Epithelial cell of esophagus (primary cell): ENCODE results near the gene APOBEC3F.
"Not testable (repeated sequence)": the region's sequence is repeated elsewhere in the genome, so short reads cannot be mapped to it uniquely, and the experiment has no call there.

ENCODE experiments used
- DNase-seq: peaks from one replicate; pipeline ENCODE4 v3.0.0; 2010; ENCODE audit warnings: low read depth
- H3K4me3 ChIP-seq: 2 replicates; pipeline ENCODE4 v1.5.1; 2011; ENCODE audit warnings: mild to moderate bottlenecking, low read length, control low read depth
- TF ChIP-seq, protein P1 (sequence below): IDR thresholded peaks from 2 replicates; pipeline ENCODE4 v1.5.1; 2011; ENCODE audit warnings: low read depth, mild to moderate bottlenecking, low read length, control low read depth, inconsistent platforms; ENCODE audit not compliant: insufficient read depth; ENCODE audit errors: missing control alignments

Gene APOBEC3F

DNA sequence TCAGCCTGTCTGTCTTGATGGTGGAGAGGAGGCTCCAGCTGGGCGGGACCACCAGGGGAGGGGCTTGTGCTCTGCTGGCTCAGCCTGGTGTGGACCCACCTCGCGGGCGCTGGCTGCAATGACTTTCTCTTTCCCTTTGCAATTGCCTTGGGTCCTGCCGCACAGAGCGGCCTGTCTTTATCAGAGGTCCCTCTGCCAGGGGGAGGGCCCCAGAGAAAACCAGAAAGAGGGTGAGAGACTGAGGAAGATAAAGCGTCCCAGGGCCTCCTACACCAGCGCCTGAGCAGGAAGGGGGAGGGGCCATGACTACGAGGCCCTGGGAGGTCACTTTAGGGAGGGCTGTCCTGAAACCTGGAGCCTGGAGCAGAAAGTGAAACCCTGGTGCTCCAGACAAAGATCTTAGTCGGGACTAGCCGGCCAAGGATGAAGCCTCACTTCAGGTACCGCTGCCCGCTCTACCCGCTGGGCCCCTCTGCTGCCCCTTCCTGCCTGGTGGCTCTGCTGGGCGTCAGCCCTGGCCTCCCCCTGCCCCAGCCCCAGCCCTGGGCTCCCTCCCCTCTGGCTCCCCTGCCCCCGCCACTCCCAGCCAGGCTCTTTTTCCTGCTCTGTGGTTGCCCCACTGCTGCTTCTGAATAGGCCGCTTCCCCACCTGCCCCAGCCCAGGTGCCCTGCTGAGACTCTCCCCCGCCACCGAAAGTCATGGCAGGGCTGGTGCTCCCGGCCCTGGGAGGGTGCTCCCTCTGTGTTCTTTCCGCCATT lies at the start of gene APOBEC3F:
APOBEC3F (plus strand) TSS at position 327 of the 759 bp plus-strand sequence; CDS start at position 424, 97 bp downstream.
- DNase-seq = peak; percentile 33
- peak within 1 kb of the TSS; percentile 46 for H3K4me3 ChIP-seq

DNA sequence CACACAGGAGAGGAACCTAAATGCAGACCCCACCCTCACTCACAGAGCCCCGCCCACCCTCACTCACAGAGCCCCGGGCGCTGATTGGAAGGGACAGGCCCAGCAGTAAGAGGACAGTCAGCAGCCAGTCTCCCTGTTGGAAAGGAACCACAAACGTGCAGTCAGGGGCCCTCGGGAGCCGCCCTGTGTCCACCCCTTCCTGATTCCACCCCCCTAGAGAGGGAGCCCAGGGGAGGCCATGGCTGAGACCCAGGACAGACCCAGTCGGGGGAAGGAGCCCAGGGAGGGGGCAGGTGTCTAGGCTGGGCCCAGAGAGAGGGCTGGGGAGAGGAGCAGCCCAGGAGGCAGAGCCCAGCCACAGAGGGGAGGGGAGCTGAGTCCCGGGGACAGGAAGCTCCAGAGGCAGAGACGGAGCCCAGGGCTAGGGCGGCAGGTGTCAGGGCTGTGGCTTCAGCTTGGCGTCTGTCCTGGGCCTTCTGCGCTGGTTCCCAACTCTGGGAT lies 47.7 kb upstream of the APOBEC3F start:
- not testable (repeated sequence) for H3K4me3 ChIP-seq, DNase-seq

DNA sequence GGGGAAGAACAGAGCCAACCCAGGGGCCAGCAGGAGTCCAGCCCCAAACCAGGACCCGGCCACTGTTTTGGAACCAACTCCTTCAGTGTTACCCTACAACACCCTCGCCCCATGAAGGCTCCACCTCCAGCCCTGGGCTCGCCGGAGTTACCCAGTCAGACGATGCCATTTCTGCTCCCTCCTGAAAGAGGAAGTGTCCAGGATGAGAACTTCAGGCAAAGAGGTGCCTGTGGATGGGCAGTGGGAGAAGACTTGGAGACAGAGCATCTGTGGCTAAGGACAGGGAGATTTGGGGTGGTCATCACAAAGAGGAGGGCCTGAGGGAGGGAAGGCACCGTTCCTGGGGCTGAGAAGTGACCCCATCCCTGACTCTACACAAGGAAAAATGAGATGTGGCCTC lies 44.6 kb upstream of the APOBEC3F start:
- no peak for DNase-seq
- no peak overlapping the region for H3K4me3 ChIP-seq
- TF ChIP-seq, protein P1, sequence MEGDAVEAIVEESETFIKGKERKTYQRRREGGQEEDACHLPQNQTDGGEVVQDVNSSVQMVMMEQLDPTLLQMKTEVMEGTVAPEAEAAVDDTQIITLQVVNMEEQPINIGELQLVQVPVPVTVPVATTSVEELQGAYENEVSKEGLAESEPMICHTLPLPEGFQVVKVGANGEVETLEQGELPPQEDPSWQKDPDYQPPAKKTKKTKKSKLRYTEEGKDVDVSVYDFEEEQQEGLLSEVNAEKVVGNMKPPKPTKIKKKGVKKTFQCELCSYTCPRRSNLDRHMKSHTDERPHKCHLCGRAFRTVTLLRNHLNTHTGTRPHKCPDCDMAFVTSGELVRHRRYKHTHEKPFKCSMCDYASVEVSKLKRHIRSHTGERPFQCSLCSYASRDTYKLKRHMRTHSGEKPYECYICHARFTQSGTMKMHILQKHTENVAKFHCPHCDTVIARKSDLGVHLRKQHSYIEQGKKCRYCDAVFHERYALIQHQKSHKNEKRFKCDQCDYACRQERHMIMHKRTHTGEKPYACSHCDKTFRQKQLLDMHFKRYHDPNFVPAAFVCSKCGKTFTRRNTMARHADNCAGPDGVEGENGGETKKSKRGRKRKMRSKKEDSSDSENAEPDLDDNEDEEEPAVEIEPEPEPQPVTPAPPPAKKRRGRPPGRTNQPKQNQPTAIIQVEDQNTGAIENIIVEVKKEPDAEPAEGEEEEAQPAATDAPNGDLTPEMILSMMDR = no peak

DNA sequence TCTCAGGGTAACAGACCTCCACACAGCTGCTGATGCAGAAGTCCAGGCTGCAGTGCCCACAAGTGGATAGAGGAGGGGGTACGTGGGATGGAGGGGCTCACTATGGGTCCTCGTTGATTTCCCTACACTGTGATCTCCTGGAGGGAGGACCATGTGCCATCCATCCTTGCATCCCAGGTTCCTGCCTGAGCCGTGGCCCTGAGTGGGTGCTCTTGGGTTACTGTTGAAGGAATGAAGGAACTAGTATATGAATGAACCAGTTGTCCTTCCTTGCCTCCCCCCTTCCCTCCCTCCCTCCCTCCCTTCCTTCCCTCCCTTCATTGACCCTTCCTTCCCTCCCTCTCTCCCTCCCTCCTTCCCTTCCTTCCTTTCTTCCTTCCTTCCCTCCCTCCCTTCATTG lies 43.1 kb upstream of the APOBEC3F start:
- DNase-seq = no peak
- no peak overlapping the region for H3K4me3 ChIP-seq
- TF ChIP-seq, protein P1 = no peak

DNA sequence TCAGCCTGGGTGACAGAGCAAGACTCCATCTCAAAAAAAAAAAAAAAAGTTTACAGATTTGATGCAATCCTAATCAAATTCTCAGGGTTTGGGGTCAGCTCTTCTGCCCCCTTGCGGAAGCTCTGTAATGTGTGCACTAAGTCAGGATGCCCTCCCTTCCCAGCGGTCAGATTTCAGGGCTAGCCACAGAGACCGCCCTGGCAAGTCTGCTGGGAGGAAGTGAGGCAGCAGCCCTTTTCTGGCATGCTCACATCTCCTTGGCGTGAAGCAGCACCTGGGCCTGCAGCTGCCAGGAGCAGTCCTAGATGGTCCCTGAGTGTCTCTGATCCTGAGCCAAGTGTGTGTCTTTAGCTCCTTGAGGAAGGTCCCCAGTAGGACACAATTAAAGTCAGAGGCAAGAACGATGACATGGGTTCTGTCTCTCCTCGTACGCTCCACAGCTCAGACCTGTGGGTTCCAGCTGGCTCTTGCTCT lies 37.5 kb upstream of the APOBEC3F start:
- TF ChIP-seq, protein P1 = peak; percentile 73
- no peak overlapping the region for H3K4me3 ChIP-seq
- peak; percentile 84 for DNase-seq

DNA sequence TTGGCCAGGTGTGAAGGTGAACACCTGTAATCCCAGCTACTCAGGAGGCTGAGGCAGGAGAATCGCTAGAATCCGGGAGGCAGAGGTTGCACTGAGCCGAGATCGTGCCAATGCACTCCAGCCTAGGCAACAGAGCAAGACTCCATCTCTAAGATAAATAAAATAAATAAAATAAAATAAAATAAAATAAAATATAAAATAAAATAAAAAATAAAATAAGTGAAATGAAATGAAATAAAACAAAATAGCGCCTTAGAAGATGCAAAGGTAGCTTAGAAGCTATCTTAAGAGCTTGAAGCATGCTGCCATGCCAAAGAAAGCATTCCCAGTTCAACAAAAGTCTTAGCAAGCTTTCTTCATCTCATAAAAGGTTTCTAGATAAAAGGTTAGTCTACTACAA lies 33.5 kb upstream of the APOBEC3F start:
- TF ChIP-seq, protein P1 = no peak
- H3K4me3 ChIP-seq = no peak overlapping the region
- DNase-seq = no peak

DNA sequence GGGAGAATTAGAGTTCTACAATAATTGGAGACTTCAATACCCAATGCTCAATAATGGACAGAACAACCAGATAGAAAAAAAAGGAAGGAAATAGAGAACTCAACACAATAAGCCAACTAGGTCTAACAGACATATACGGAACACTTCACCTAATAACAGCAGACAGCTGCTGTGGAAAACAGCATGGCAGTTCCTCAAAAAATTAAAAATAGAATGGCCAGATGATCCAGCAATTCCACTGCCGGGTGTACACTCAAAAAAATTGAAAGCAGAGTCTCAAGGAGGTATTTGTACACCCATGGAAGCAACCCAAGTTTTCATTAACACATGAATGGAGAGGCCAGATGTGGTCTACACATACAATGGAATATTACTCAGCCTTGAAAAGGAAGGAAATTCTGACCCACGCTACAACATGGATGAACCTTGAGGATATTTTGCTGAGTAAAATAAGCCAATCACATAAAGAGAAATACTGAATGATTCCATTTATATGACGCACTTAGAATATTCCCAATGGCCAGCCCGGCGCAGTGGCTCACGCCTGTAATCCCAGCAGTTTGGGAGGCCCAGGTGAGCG lies 32.3 kb upstream of the APOBEC3F start:
- H3K4me3 ChIP-seq, DNase-seq: not testable (repeated sequence)

DNA sequence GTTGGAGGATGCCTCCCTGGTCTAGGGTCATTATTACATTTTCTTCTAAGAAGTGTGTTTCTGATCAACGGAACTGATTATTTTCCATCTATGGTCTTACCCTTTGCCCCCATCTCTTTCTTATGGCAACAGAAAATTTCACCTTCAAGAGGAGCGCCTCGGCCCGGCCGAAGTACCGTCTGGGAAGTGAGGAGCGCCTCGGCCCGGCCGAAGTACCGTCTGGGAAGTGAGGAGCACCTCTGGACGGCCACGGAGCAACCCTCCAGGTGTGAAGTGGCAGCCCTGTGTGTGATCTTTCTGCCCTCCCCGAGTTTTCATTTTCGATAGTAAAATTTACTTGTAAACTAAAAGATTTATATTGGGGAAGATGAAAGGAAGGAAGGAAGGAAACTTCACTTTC lies 29.7 kb upstream of the APOBEC3F start:
- H3K4me3 ChIP-seq = no peak overlapping the region
- TF ChIP-seq, protein P1 = no peak
- DNase-seq = no peak
